DMS 273 (cell line): ENCODE data around the gene SCG2.
A peak's percentile ranks its signal among the peaks of the same experiment; 100 is the strongest.

ENCODE experiments used
- DNase-seq: peaks from one replicate; lab custom pipeline; 2025; ENCODE audit not compliant: unreplicated experiment; lab: John Stamatoyannopoulos, UW

Gene SCG2, protein sequence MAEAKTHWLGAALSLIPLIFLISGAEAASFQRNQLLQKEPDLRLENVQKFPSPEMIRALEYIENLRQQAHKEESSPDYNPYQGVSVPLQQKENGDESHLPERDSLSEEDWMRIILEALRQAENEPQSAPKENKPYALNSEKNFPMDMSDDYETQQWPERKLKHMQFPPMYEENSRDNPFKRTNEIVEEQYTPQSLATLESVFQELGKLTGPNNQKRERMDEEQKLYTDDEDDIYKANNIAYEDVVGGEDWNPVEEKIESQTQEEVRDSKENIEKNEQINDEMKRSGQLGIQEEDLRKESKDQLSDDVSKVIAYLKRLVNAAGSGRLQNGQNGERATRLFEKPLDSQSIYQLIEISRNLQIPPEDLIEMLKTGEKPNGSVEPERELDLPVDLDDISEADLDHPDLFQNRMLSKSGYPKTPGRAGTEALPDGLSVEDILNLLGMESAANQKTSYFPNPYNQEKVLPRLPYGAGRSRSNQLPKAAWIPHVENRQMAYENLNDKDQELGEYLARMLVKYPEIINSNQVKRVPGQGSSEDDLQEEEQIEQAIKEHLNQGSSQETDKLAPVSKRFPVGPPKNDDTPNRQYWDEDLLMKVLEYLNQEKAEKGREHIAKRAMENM

DNA sequence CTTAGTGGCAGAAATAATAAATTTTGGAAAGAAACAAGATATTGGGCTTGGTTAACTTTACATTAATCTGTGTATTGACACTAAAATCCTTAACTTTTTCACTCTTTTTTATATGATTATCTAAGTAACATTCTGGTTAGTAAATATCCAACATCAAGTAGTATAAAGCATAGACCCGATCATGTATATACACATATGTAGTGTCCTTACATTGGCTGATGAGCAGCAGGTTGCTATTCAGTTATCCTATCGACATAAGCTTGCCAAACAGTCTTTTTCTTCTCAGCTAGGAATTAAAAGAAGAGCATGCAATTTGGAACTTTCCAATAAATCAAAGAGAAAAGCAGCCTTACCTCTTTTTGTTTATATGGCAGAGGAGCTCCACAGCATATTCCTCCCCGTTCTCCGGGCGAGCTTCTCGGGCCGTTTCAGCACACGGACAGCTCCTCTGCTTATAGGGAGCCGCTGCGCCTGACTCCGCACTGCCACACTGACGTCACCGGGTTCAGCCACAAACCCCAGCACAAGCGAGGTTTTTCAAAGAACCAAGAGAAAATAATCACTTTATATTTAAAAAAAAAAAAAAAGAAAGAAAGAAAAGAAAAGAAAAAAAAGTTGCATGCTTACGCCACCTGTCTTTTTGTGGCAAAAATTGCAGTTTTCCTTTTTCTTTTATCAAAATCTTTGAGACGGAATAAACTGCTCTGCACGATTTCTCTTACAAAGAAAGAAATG, at the start of gene SCG2:
Gene SCG2 (minus strand): TSS at position 430 of the 735 bp plus-strand sequence. CDS start 3,079 bp downstream, outside the sequence.
- DNase-seq: peak; percentile 79

GRCh38 chr2:223649554-223650533, 47.7 kb upstream of the SCG2 start:
- no peak for DNase-seq

- DNase-seq: no peak
These were observed 46.6 kb upstream of the SCG2 start for GRCh38 chr2:223648755-223649154.

GRCh38 chr2:223647258-223647952, 45.2 kb upstream of the SCG2 start:
- DNase-seq: no peak

DNA sequence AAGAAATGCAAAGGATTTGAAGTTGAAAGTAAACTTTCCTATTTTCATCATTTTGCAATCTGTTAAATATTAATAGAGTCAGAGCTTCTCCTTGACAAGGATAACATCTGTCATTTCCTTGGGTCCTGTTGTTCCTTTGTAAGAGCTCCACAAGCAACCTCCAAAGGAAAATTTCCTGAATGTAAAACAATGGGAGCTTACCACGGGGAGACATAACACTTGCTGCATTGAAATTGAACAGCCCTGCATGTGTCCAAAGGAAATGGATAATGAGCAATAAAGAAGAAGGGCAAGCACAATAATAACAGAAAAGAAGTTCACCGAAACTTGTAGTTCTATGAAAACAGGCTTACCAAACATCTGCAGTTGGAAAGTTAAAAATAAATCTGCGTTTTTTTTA, 42.0 kb upstream of the SCG2 start:
- no peak for DNase-seq

- no peak for DNase-seq
These were observed 41.1 kb upstream of the SCG2 start for GRCh38 chr2:223643309-223643708.

DNA sequence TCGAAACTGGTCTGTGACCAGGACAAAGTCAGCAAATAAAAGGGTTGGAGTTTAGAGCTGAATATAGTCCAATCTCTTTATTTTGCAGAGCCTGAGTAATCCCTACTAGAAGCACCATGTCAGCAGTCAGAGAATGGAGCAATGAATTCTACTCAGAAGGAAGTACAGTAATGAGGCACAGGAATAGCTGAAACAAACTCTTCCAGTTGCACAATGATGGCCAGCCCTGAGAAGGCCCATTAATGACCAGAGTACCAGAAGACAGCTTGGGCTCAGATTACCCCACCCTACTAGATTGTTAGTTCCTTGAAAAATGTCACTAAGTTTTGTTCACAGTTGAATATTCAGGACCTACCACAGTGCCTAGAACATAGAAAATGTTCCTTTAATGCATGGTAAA, 40.3 kb upstream of the SCG2 start:
- no peak for DNase-seq

DNA sequence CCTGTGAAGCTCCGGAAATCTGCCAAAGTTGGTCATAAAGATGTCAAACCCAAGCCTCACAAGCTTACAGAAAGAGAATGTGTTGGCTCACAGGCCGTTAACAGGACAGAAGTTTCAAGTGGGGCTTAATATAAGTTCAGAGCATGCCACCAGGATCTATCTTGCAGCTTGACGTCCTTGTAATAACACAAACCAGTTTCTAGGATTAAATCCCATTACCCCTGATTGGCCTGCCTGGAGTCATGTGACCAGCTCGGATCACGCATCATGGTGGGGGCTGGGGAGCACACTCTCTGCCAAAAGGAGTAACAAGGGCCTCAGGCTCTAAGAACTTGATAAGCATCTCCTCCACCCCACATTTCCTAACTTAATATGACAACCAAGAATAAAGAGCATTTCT, 38.9 kb upstream of the SCG2 start:
- no peak for DNase-seq

DNA sequence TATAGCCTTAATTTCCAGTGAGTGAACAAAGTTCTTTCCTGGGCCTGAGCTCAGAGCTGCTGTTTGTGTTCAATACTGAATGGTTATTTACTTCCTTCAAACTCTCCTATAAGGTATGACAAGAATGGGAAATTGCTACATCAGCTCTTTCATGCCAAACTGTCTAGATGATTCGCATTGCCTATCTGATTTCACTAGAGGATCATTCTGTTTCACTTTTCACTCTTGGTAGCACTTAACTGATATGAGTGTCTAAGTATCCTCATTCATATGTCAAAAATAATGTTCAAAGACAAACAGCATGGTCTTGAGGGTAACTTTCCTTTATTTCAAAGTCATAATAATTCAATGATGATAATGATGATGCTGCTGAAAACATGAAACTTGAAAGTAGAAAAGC, 32.9 kb upstream of the SCG2 start:
- DNase-seq: no peak

- DNase-seq: no peak
These were observed 32.1 kb upstream of the SCG2 start for GRCh38 chr2:223634238-223634637.

- DNase-seq: peak; percentile 82
These were observed 31.5 kb upstream of the SCG2 start for GRCh38 chr2:223633656-223634055.

DNA sequence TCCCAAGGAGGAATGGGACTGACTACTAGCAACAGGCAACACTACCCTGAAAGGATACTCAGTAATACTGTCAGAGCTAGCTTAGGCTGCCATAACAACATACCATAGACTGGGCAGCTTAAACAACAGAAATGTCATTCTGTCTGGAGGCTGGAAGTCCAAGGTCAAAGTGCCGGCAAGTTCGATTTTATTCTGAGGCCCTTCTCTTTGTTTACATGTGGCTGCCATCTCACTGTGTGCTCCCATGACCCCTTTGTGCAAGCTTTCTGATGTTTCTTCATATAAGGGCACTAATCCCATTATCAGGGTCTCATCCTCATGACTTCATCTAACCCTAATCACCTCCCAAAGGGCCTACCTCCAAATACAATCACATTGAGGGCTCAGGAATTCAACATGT, 30.7 kb upstream of the SCG2 start:
- no peak for DNase-seq

- no peak for DNase-seq
These were observed 24.6 kb upstream of the SCG2 start for GRCh38 chr2:223626716-223627115.

GRCh38 chr2:223625652-223626051, 23.5 kb upstream of the SCG2 start:
- no peak for DNase-seq

GRCh38 chr2:223621901-223622300, 19.7 kb upstream of the SCG2 start:
- no peak for DNase-seq

DNA sequence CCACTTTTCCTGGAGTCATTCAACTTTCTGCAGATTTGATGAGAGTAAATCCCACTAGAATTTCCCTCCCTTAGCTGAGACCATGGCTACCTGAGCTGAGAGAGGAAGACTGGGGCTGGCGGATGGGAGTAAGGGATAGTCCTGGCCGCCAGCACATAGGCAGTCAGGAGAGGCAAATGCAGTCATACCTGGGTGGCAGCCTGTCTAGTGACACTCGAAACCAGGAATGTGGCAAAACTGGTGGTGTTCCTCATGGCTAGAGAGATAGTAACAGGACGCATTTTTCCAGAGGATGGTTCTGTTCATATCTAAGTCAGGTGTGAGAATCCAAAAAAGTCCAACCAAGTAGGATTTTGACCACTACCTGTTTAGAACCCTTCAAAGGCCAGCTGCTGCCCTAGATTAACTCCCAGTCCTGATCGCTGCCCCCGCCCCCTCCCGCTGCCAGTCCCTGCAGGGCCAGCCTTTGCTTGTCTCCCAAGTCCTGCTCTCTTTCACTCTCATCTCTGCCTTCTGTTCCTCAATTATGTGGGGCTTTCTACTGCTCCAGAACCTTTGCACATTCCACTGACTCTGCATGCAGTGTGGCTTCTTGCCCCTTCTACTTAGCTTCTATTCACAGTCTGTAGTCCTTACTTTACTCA, 17.4 kb upstream of the SCG2 start:
- peak; percentile 29 for DNase-seq

DNA sequence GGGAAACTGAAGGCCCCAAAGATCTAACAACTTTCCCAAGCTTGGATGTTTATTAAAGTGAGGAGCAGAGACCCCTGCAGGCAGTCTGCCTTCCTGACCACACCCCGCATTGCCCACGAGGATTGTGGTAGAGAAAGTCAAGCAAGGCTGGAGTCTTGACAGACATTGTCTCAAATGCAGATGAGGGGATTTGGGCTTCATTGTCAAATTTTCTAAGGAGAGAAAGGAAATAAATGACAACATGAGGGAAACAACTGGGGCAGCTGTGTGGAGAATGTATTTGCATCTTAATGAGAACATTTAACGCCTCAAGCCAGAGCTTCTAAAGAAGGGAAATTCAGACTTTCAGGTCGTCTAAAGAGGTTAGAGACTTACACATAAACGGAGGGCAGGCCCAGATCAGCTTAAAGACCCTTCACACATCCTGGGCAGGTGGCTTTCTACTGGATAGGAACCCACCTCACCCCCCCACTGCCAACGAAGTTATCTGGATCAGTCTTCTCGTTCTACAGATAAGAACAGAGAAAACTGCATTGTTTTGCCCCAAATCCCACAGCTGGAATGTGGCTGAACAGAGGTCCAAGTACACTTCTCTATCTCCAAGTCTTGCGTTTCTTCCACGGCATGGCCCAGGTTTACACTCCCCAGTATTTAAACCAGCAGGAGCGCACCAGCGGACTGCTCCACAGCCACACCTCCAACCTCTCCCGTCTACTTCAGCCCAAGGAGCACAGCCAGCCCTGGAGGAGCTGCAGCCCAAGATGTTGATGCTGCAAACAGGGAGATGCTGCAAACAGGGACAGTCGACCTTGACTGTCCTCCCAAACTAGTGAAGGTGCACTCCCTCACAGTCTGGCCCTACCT, 16.2 kb upstream of the SCG2 start:
- DNase-seq: peak; percentile 30

DNA sequence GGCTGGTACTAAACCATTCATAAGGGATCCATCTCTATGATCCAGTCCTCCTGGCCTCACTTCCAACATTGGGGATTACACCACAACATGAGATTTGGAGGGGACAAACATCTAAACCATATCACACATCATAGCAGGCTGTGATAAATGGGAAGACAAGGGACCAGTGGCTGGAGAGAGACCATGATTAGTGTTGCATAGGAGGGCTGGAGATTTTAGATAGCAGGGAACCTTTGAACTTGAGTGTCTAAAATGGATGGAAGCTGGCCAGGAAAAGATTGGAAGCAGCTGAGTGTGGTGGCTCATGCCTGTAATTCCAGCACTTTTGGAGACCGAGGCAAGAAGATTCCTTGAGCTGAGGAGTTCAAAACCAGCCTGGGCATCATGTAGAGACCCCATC, 12.4 kb upstream of the SCG2 start:
- DNase-seq: no peak
